Central memory CD8-positive, alpha-beta T cell (primary cell): ENCODE data around the gene GPR157.

ENCODE experiments used
- ATAC-seq: fragments of 150-1000 bp; cut with Tn5 transposase; replicated peaks from 2 replicates; pipeline ENCODE4 v1.10.0; 2022; ENCODE audit warnings: mild to moderate bottlenecking, moderate FRiP score, moderate number of reproducible peaks; ENCODE audit not compliant: poor library complexity, severe bottlenecking; ENCODE audit errors: extremely low read depth
- DNase-seq, 2 donors: peaks; one replicate each; pipeline ENCODE4 v3.0.0; 2021; ENCODE audit warnings: low spot score in 2 of 2
- H3K27ac Mint-ChIP-seq: one replicate; pipeline ENCODE4 v1.8.0; 2022; ENCODE audit warnings: low read depth, mild to moderate bottlenecking, moderate library complexity, mixed read lengths
- H3K27me3 Mint-ChIP-seq: one replicate; pipeline ENCODE4 v1.8.0; 2022; ENCODE audit warnings: mixed read lengths
- H3K36me3 Mint-ChIP-seq: one replicate; pipeline ENCODE4 v1.8.0; 2022; ENCODE audit warnings: mild to moderate bottlenecking, moderate library complexity, mixed read lengths; ENCODE audit not compliant: insufficient read depth
- H3K4me1 Mint-ChIP-seq: one replicate; pipeline ENCODE4 v1.8.0; 2022; ENCODE audit warnings: mixed read lengths
- H3K4me3 Mint-ChIP-seq: one replicate; pipeline ENCODE4 v1.8.0; 2022; ENCODE audit warnings: mild to moderate bottlenecking, moderate library complexity, mixed read lengths
- H3K9me3 Mint-ChIP-seq: one replicate; pipeline ENCODE4 v1.8.0; 2022; ENCODE audit warnings: mixed read lengths

Gene GPR157, protein sequence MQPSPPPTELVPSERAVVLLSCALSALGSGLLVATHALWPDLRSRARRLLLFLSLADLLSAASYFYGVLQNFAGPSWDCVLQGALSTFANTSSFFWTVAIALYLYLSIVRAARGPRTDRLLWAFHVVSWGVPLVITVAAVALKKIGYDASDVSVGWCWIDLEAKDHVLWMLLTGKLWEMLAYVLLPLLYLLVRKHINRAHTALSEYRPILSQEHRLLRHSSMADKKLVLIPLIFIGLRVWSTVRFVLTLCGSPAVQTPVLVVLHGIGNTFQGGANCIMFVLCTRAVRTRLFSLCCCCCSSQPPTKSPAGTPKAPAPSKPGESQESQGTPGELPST

GRCh38 chr1:9128520-9129265 lies at the start of gene GPR157:
Gene GPR157, minus strand, starts transcription at chr1:9129102. Its CDS starts 75 bp downstream, at chr1:9129027.
- peak within 1 kb of the TSS; percentile 79 for H3K27ac Mint-ChIP-seq
- DNase-seq (peak; percentile 25 to 42), ATAC-seq (peak; percentile 76)
- H3K36me3 Mint-ChIP-seq = peaks cover 8% of the 10 kb centered on the region
- H3K4me1 Mint-ChIP-seq = peaks cover 6% of the 10 kb centered on the region
- no peaks in the 10 kb centered on the region for H3K9me3 Mint-ChIP-seq
- H3K27me3 Mint-ChIP-seq = no peaks in the 10 kb centered on the region
- H3K4me3 Mint-ChIP-seq = peak within 1 kb of the TSS; percentile 88

DNA sequence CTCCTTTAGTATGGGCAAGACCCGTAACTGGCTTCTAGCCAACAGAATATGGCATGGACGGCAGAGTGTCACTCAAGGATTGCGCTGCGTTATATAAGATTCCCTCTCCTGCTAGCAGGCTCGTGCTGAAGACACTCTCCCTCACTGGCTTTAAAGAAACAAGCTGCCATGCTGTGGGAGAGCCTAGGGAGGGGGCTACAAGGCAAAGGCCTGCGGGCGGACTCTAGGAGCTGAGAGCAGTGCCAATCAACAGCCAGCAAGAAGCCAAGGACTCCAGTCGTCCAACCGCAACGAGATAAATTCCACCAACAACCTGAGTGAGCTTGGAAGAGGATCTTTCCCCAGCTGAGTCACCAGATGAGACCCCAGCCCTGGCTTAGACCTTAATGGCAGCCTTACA lies 45.9 kb upstream of the GPR157 start:
- Mint-ChIP-seq H3K27ac (no peak overlapping the region), H3K9me3 (no peaks in the 10 kb centered on the region), H3K4me1 (no peaks in the 10 kb centered on the region), H3K27me3 (peaks cover 33% of the 10 kb centered on the region), H3K4me3 (no peak overlapping the region), H3K36me3 (no peaks in the 10 kb centered on the region)
- ATAC-seq (no peak), DNase-seq (no peak)

DNA sequence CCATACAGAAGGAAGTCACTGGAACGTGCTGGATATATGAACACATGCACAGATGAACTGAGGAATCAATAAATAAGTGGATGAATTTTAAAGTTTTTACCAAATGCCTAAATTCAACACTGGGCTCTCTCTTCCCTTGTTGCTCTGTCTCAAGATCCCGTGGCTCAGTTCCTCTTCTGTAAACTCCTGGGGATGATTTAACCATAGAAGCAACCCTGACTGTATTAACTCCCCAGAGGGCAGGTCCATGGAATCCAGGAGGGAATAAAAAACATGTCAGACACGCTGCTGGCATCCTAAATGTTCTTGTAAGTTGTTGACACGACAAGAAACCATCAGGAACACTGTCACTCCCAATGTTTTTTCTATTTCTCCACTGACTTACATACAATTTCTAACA lies 45.3 kb upstream of the GPR157 start:
- Mint-ChIP-seq H3K36me3 (no peaks in the 10 kb centered on the region), H3K27me3 (peaks cover 30% of the 10 kb centered on the region), H3K4me3 (no peak overlapping the region), H3K27ac (no peak overlapping the region), H3K4me1 (no peaks in the 10 kb centered on the region), H3K9me3 (no peaks in the 10 kb centered on the region)
- DNase-seq = no peak
- no peak for ATAC-seq

DNA sequence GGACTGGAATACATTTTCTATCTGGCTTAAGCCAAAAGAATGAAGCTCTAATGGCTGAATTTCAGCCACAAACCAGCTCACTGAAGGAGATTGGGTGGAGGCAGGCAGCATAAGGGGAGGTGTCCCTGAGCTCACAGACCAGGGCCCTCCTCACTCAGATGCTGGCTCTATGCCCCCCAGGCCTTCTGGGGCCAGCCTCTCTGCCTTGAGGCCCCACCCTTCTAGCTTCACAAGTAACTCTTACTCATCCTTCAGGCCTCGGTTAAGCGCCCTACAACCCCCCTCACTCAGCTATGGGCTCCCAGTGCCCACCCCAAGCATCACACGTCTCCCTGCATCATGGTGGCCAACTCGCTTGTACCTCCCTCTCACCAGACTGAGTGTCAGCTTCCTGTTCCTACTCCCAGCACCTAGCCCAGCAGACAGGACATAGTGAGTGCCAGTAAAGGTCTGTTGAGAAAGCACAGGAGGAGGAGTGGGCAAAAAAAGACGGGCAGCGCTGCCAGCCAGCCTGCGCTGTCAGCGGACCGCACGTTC lies 40.8 kb upstream of the GPR157 start:
- DNase-seq = no peak
- no peak for ATAC-seq
- Mint-ChIP-seq H3K27ac (no peak overlapping the region), H3K36me3 (no peaks in the 10 kb centered on the region), H3K27me3 (peaks cover 10% of the 10 kb centered on the region), H3K4me1 (no peaks in the 10 kb centered on the region), H3K4me3 (no peak overlapping the region), H3K9me3 (no peaks in the 10 kb centered on the region)

- Mint-ChIP-seq H3K9me3 (no peaks in the 10 kb centered on the region), H3K4me1 (no peaks in the 10 kb centered on the region), H3K27ac (no peak overlapping the region), H3K27me3 (no peaks in the 10 kb centered on the region), H3K4me3 (no peak overlapping the region), H3K36me3 (no peaks in the 10 kb centered on the region)
- DNase-seq (no peak), ATAC-seq (no peak)
Measured at GRCh38 chr1:9167638-9168037, 38.7 kb upstream of the GPR157 start.

DNA sequence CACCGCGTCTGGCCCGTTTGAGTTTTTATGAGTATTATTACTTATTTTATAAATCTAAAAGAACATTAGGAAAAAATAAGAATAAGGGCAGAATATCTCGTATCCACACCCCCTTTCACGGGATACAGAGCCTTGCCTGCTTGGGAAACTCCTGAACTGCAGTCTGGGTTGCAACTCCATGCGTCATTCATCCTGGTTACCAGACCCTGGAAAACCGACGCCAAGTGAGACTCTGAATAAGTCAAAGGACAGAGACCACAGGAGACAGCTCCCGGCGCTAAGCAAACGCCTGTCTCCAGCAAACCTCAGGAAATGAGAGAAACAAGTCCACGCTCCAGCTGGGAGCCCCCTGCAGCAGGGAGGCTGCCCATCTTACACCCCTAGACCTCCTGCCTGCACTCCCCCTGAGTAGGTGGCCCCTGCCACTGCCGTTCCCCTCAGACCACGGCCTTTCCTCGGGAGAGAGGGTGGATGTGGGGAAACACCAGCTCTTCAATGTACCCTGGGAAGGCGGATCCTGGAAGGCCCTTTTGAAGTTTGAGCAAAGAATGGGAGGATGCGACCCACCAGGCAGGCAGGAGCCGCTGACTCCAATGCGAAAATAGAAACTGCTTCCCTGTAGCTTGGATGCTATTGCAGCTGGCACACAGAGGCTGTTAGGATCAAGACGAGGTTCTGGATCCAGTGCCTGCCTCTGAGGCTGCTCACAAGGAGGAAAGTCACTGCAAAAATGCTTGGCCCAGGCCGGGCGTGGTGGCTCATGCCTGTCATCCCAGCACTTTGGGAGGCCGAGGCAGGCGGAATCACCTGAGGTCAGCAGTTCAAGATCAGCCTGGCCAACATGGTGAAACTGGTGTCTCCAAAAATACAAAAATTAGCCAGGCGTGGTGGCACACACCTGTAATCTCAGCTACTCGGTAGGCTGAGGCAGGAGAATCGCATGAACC lies 37.7 kb upstream of the GPR157 start:
- H3K9me3 Mint-ChIP-seq = no peaks in the 10 kb centered on the region
- H3K4me1 Mint-ChIP-seq = no peaks in the 10 kb centered on the region
- H3K4me3 Mint-ChIP-seq = no peak overlapping the region
- H3K36me3 Mint-ChIP-seq = no peaks in the 10 kb centered on the region
- peaks cover 6% of the 10 kb centered on the region for H3K27me3 Mint-ChIP-seq
- no peak overlapping the region for H3K27ac Mint-ChIP-seq
- DNase-seq (no peak), ATAC-seq (no peak)

DNA sequence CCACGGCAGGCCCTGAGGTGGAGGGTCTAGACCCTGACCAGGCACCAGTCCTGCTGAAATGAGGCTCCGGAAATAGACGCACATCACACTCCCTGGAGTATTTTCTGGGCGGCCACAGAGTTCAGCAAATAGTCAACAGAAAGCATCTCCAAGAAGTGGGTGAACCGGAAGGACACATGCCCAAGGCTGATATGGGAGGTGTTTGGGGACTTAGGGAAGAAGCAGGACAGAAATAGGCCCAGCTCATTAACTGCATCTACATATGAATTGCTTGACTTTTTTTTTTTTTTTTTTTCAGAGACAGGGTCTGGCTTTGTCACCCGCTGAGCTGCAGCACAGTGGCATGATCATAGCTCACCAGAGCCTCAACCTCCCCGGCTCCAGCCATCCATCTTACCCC lies 36.5 kb upstream of the GPR157 start:
- Mint-ChIP-seq H3K36me3 (no peaks in the 10 kb centered on the region), H3K4me1 (no peaks in the 10 kb centered on the region), H3K9me3 (no peaks in the 10 kb centered on the region), H3K27ac (no peak overlapping the region), H3K4me3 (no peak overlapping the region), H3K27me3 (peaks cover 10% of the 10 kb centered on the region)
- DNase-seq (no peak), ATAC-seq (no peak)

DNA sequence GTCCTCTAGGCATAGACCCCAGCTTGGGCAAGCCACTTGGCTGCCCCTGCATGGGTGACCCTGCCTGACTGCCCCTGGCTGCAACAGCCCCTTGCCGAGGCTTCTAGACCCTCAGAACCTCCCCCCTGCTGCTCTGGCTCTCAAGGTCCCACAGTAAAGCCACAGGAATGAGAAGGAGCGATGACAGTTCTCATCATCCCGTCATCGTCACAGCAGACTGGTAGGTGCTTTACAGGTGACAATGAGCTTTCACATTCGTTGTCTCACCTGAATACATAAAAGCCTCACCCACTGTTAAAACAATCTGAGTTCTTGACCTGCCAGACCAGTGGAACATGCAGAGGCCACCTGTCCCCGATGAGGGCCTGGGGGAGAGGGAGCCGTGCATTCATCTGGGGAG lies 36.0 kb upstream of the GPR157 start:
- Mint-ChIP-seq H3K9me3 (no peaks in the 10 kb centered on the region), H3K4me1 (no peaks in the 10 kb centered on the region), H3K36me3 (no peaks in the 10 kb centered on the region), H3K4me3 (no peak overlapping the region), H3K27me3 (peaks cover 10% of the 10 kb centered on the region), H3K27ac (no peak overlapping the region)
- DNase-seq (no peak), ATAC-seq (no peak)

DNA sequence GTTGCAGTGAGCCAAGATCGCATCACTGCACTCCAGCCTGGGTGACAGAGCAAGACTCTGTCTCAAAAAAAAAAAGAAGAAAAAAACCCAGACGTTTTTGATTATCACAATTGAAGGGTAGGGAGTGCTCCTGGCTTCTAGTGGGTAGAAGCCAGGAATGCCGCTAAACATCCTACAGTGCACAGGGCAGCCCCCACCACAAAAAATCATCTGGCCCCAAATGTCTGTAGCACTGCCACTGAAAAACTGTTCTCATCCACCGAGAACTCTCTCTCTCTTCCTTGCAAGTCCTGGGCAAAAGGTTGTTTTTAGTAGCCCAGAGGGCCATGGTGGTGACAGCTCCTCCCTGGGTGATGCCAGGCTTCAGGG lies 35.6 kb upstream of the GPR157 start:
- H3K27ac Mint-ChIP-seq = no peak overlapping the region

GRCh38 chr1:9161963-9162362 lies 33.1 kb upstream of the GPR157 start:
- H3K4me3 Mint-ChIP-seq = no peak overlapping the region
- ATAC-seq (no peak), DNase-seq (no peak)
- no peaks in the 10 kb centered on the region for H3K36me3 Mint-ChIP-seq
- H3K9me3 Mint-ChIP-seq = no peaks in the 10 kb centered on the region
- no peak overlapping the region for H3K27ac Mint-ChIP-seq
- peaks cover 19% of the 10 kb centered on the region for H3K27me3 Mint-ChIP-seq
- H3K4me1 Mint-ChIP-seq = no peaks in the 10 kb centered on the region

More for the DNA sequence above, 35.6 kb upstream of the GPR157 start:
- ATAC-seq = no peak
- no peak for DNase-seq
- H3K27me3 Mint-ChIP-seq = peaks cover 10% of the 10 kb centered on the region
- H3K36me3 Mint-ChIP-seq = no peaks in the 10 kb centered on the region
- no peaks in the 10 kb centered on the region for H3K9me3 Mint-ChIP-seq
- no peaks in the 10 kb centered on the region for H3K4me1 Mint-ChIP-seq
- no peak overlapping the region for H3K4me3 Mint-ChIP-seq

DNA sequence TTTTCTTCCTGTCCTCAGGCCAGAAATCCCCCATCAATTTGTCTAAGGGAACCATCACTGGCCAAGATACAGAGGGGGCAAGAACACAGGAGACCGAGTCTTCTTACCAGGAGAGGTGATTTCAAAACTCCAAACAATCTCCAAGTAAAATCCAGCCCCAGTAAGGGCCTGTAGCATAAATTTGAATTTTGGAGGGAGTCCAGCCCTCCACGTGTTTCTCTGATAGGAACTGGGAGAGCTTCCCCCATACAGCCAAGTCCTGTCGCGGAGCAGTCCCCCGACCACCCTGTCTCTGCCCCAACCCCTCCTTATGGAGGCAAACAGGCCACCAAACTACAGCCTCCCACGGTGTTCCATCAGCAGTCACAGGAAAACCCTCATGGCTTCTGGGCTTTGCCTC lies 32.4 kb upstream of the GPR157 start:
- Mint-ChIP-seq H3K4me3 (no peak overlapping the region), H3K36me3 (no peaks in the 10 kb centered on the region), H3K9me3 (no peaks in the 10 kb centered on the region), H3K27ac (no peak overlapping the region), H3K27me3 (peaks cover 26% of the 10 kb centered on the region), H3K4me1 (no peaks in the 10 kb centered on the region)
- ATAC-seq = no peak
- DNase-seq = no peak

- Mint-ChIP-seq H3K9me3 (no peaks in the 10 kb centered on the region), H3K27me3 (peaks cover 26% of the 10 kb centered on the region), H3K36me3 (no peaks in the 10 kb centered on the region), H3K27ac (no peak overlapping the region), H3K4me3 (no peak overlapping the region), H3K4me1 (no peaks in the 10 kb centered on the region)
- ATAC-seq (no peak), DNase-seq (no peak)
Measured at GRCh38 chr1:9160079-9160717, 31.3 kb upstream of the GPR157 start.
